ENCODE data around the gene TAPT1.

The TAPT1 gene

GRCh38 chr4:16186986-16187385 lies 39.3 kb downstream of the TAPT1 start:
- Histone ChIP-seq H3K27ac (ENCODE audit: low read depth in 2 of 2, low read length in 2 of 2) (no peak overlapping the region), H3K9me3 (ENCODE audit: control insufficient read depth in 2 of 2, low read length in 2 of 2) (no peaks in the 10 kb centered on the region), H3K9ac (ENCODE audit: low read depth in 1 of 2, low read length in 2 of 2) (no peak overlapping the region), H3K4me1 (ENCODE audit: control insufficient read depth in 2 of 2, insufficient read depth in 2 of 2, low read length in 2 of 2) (no peaks in the 10 kb centered on the region), H3K27me3 (ENCODE audit: control insufficient read depth in 2 of 2, insufficient read depth in 2 of 2, low read length in 2 of 2) (no peaks in the 10 kb centered on the region), H3K4me3 (ENCODE audit: low read length in 2 of 2) (no peak overlapping the region), H3K36me3 (ENCODE audit: control insufficient read depth in 2 of 2, insufficient read depth in 2 of 2, low read length in 2 of 2) (peaks cover 23 to 33% of the 10 kb centered on the region in 2 donors)

GRCh38 chr4:16183604-16184003 lies 42.7 kb downstream of the TAPT1 start:
- H3K4me3 ChIP-seq (ENCODE audit: low read length in 2 of 2), result no peak overlapping the region
- H3K27ac ChIP-seq (ENCODE audit: low read depth in 2 of 2, low read length in 2 of 2), result no peak overlapping the region
- no peaks in the 10 kb centered on the region for H3K27me3 ChIP-seq (ENCODE audit: control insufficient read depth in 2 of 2, insufficient read depth in 2 of 2, low read length in 2 of 2)
- peaks cover 17 to 27% of the 10 kb centered on the region in 2 donors for H3K36me3 ChIP-seq (ENCODE audit: control insufficient read depth in 2 of 2, insufficient read depth in 2 of 2, low read length in 2 of 2)
- H3K9ac ChIP-seq (ENCODE audit: low read depth in 1 of 2, low read length in 2 of 2), result no peak overlapping the region
- H3K4me1 ChIP-seq (ENCODE audit: control insufficient read depth in 2 of 2, insufficient read depth in 2 of 2, low read length in 2 of 2), result no peaks in the 10 kb centered on the region
- H3K9me3 ChIP-seq (ENCODE audit: control insufficient read depth in 2 of 2, low read length in 2 of 2), result no peaks in the 10 kb centered on the region

- no peak overlapping the region for H3K4me3 ChIP-seq (ENCODE audit: low read length in 2 of 2)
- H3K9me3 ChIP-seq (ENCODE audit: control insufficient read depth in 2 of 2, low read length in 2 of 2), result no peaks in the 10 kb centered on the region
- no peak overlapping the region for H3K27ac ChIP-seq (ENCODE audit: low read depth in 2 of 2, low read length in 2 of 2)
- H3K9ac ChIP-seq (ENCODE audit: low read depth in 1 of 2, low read length in 2 of 2), result no peak overlapping the region
- no peaks in the 10 kb centered on the region for H3K27me3 ChIP-seq (ENCODE audit: control insufficient read depth in 2 of 2, insufficient read depth in 2 of 2, low read length in 2 of 2)
- H3K4me1 ChIP-seq (ENCODE audit: control insufficient read depth in 2 of 2, insufficient read depth in 2 of 2, low read length in 2 of 2), result no peaks in the 10 kb centered on the region
- H3K36me3 ChIP-seq (ENCODE audit: control insufficient read depth in 2 of 2, insufficient read depth in 2 of 2, low read length in 2 of 2), result peaks cover 24 to 29% of the 10 kb centered on the region in 2 donors
Observed at GRCh38 chr4:16176621-16177020, 49.6 kb downstream of the TAPT1 start.

GRCh38 chr4:16171831-16172230 lies 54.4 kb downstream of the TAPT1 start:
- Histone ChIP-seq H3K4me1 (ENCODE audit: control insufficient read depth in 2 of 2, insufficient read depth in 2 of 2, low read length in 2 of 2) (peaks cover 0 to 4% of the 10 kb centered on the region in 2 donors), H3K4me3 (ENCODE audit: low read length in 2 of 2) (no peak overlapping the region), H3K36me3 (ENCODE audit: control insufficient read depth in 2 of 2, insufficient read depth in 2 of 2, low read length in 2 of 2) (peaks cover 14 to 17% of the 10 kb centered on the region in 2 donors), H3K27ac (ENCODE audit: low read depth in 2 of 2, low read length in 2 of 2) (no peak overlapping the region), H3K27me3 (ENCODE audit: control insufficient read depth in 2 of 2, insufficient read depth in 2 of 2, low read length in 2 of 2) (no peaks in the 10 kb centered on the region), H3K9me3 (ENCODE audit: control insufficient read depth in 2 of 2, low read length in 2 of 2) (no peaks in the 10 kb centered on the region), H3K9ac (ENCODE audit: low read depth in 1 of 2, low read length in 2 of 2) (no peak overlapping the region)

- Histone ChIP-seq H3K27me3 (ENCODE audit: control insufficient read depth in 2 of 2, insufficient read depth in 2 of 2, low read length in 2 of 2) (no peaks in the 10 kb centered on the region), H3K9me3 (ENCODE audit: control insufficient read depth in 2 of 2, low read length in 2 of 2) (no peaks in the 10 kb centered on the region), H3K4me1 (ENCODE audit: control insufficient read depth in 2 of 2, insufficient read depth in 2 of 2, low read length in 2 of 2) (peaks cover 0 to 4% of the 10 kb centered on the region in 2 donors), H3K36me3 (ENCODE audit: control insufficient read depth in 2 of 2, insufficient read depth in 2 of 2, low read length in 2 of 2) (peaks cover 23 to 33% of the 10 kb centered on the region in 2 donors), H3K4me3 (ENCODE audit: low read length in 2 of 2) (no peak overlapping the region), H3K9ac (ENCODE audit: low read depth in 1 of 2, low read length in 2 of 2) (no peak overlapping the region), H3K27ac (ENCODE audit: low read depth in 2 of 2, low read length in 2 of 2) (no peak overlapping the region)
Observed at GRCh38 chr4:16169490-16169889, 56.8 kb downstream of the TAPT1 start.

- Histone ChIP-seq H3K27ac (ENCODE audit: low read depth in 2 of 2, low read length in 2 of 2) (peak overlapping the region in 1 of 2 donors; percentile 24), H3K27me3 (ENCODE audit: control insufficient read depth in 2 of 2, insufficient read depth in 2 of 2, low read length in 2 of 2) (no peaks in the 10 kb centered on the region), H3K4me3 (ENCODE audit: low read length in 2 of 2) (no peak overlapping the region), H3K9ac (ENCODE audit: low read depth in 1 of 2, low read length in 2 of 2) (no peak overlapping the region), H3K36me3 (ENCODE audit: control insufficient read depth in 2 of 2, insufficient read depth in 2 of 2, low read length in 2 of 2) (peaks cover 29 to 35% of the 10 kb centered on the region in 2 donors), H3K9me3 (ENCODE audit: control insufficient read depth in 2 of 2, low read length in 2 of 2) (no peaks in the 10 kb centered on the region), H3K4me1 (ENCODE audit: control insufficient read depth in 2 of 2, insufficient read depth in 2 of 2, low read length in 2 of 2) (peaks cover 0 to 4% of the 10 kb centered on the region in 2 donors)
Observed at GRCh38 chr4:16168710-16169388, 57.4 kb downstream of the TAPT1 start.

- no peak overlapping the region for H3K4me3 ChIP-seq (ENCODE audit: low read length in 2 of 2)
- H3K27me3 ChIP-seq (ENCODE audit: control insufficient read depth in 2 of 2, insufficient read depth in 2 of 2, low read length in 2 of 2), result no peaks in the 10 kb centered on the region
- no peak overlapping the region for H3K9ac ChIP-seq (ENCODE audit: low read depth in 1 of 2, low read length in 2 of 2)
- peaks cover 0 to 4% of the 10 kb centered on the region in 2 donors for H3K4me1 ChIP-seq (ENCODE audit: control insufficient read depth in 2 of 2, insufficient read depth in 2 of 2, low read length in 2 of 2)
- no peaks in the 10 kb centered on the region for H3K9me3 ChIP-seq (ENCODE audit: control insufficient read depth in 2 of 2, low read length in 2 of 2)
- H3K36me3 ChIP-seq (ENCODE audit: control insufficient read depth in 2 of 2, insufficient read depth in 2 of 2, low read length in 2 of 2), result peaks cover 29 to 36% of the 10 kb centered on the region in 2 donors
- H3K27ac ChIP-seq (ENCODE audit: low read depth in 2 of 2, low read length in 2 of 2), result no peak overlapping the region
Observed at GRCh38 chr4:16168144-16168543, 58.1 kb downstream of the TAPT1 start.

GRCh38 chr4:16165931-16166330 lies 60.3 kb downstream of the TAPT1 start:
- Histone ChIP-seq H3K4me1 (ENCODE audit: control insufficient read depth in 2 of 2, insufficient read depth in 2 of 2, low read length in 2 of 2) (peaks cover under 1 to 12% of the 10 kb centered on the region in 2 donors), H3K27ac (ENCODE audit: low read depth in 2 of 2, low read length in 2 of 2) (no peak overlapping the region), H3K36me3 (ENCODE audit: control insufficient read depth in 2 of 2, insufficient read depth in 2 of 2, low read length in 2 of 2) (peaks cover 32 to 39% of the 10 kb centered on the region in 2 donors), H3K9ac (ENCODE audit: low read depth in 1 of 2, low read length in 2 of 2) (no peak overlapping the region), H3K9me3 (ENCODE audit: control insufficient read depth in 2 of 2, low read length in 2 of 2) (no peaks in the 10 kb centered on the region), H3K27me3 (ENCODE audit: control insufficient read depth in 2 of 2, insufficient read depth in 2 of 2, low read length in 2 of 2) (no peaks in the 10 kb centered on the region), H3K4me3 (ENCODE audit: low read length in 2 of 2) (no peak overlapping the region)

- H3K27me3 ChIP-seq (ENCODE audit: control insufficient read depth in 2 of 2, insufficient read depth in 2 of 2, low read length in 2 of 2), result no peaks in the 10 kb centered on the region
- no peak overlapping the region for H3K27ac ChIP-seq (ENCODE audit: low read depth in 2 of 2, low read length in 2 of 2)
- peaks cover 18 to 28% of the 10 kb centered on the region in 2 donors for H3K4me1 ChIP-seq (ENCODE audit: control insufficient read depth in 2 of 2, insufficient read depth in 2 of 2, low read length in 2 of 2)
- H3K4me3 ChIP-seq (ENCODE audit: low read length in 2 of 2), result no peak overlapping the region
- H3K9me3 ChIP-seq (ENCODE audit: control insufficient read depth in 2 of 2, low read length in 2 of 2), result no peaks in the 10 kb centered on the region
- no peak overlapping the region for H3K9ac ChIP-seq (ENCODE audit: low read depth in 1 of 2, low read length in 2 of 2)
- H3K36me3 ChIP-seq (ENCODE audit: control insufficient read depth in 2 of 2, insufficient read depth in 2 of 2, low read length in 2 of 2), result peaks cover 28 to 32% of the 10 kb centered on the region in 2 donors
Observed at GRCh38 chr4:16162891-16163290, 63.4 kb downstream of the TAPT1 start.

- H3K27ac ChIP-seq (ENCODE audit: low read depth in 2 of 2, low read length in 2 of 2), result no peak overlapping the region
- H3K9ac ChIP-seq (ENCODE audit: low read depth in 1 of 2, low read length in 2 of 2), result no peak overlapping the region
- peaks cover 24 to 36% of the 10 kb centered on the region in 2 donors for H3K4me1 ChIP-seq (ENCODE audit: control insufficient read depth in 2 of 2, insufficient read depth in 2 of 2, low read length in 2 of 2)
Observed at GRCh38 chr4:16161851-16162408, 64.3 kb downstream of the TAPT1 start.

More at GRCh38 chr4:16161851-16162408, 64.3 kb downstream of the TAPT1 start:
- Histone ChIP-seq H3K4me3 (ENCODE audit: low read length in 2 of 2) (no peak overlapping the region), H3K27me3 (ENCODE audit: control insufficient read depth in 2 of 2, insufficient read depth in 2 of 2, low read length in 2 of 2) (no peaks in the 10 kb centered on the region), H3K9me3 (ENCODE audit: control insufficient read depth in 2 of 2, low read length in 2 of 2) (no peaks in the 10 kb centered on the region), H3K36me3 (ENCODE audit: control insufficient read depth in 2 of 2, insufficient read depth in 2 of 2, low read length in 2 of 2) (peaks cover 28 to 32% of the 10 kb centered on the region in 2 donors)

Measured in mucosa of rectum (tissue), 2 donors.